ENCODE measurements around the gene CDKAL1.

Gene CDKAL1

GRCh38 chr6:21098744-21099143 is 564.5 kb downstream of the CDKAL1 start:
- DNase-seq = no peak
- no peak for TF ChIP-seq CTCF (IDR thresholded peaks at IDR 0.05; ENCODE audit: low read depth, low read length, missing control alignments)
- Histone ChIP-seq H3K27me3 (replicated peaks) (no peaks in the 10 kb centered on the region), H3K36me3 (replicated peaks) (no peaks in the 10 kb centered on the region), H3K27ac (no peak overlapping the region), H3K4me3 (ENCODE audit: low read depth, low read length) (no peak overlapping the region)
- in situ Hi-C loops (cut with HindIII; ENCODE audit: low pct_ligation_motif_present, low sequenced_read_pairs) = no loop called here

GRCh38 chr6:21099338-21100314 is 565.4 kb downstream of the CDKAL1 start:
- in situ Hi-C loops (cut with HindIII; ENCODE audit: low pct_ligation_motif_present, low sequenced_read_pairs) = no loop called here
- TF ChIP-seq CTCF (IDR thresholded peaks at IDR 0.05; ENCODE audit: low read depth, low read length, missing control alignments) = no peak
- H3K36me3 ChIP-seq (replicated peaks) = no peaks in the 10 kb centered on the region
- H3K4me3 ChIP-seq (ENCODE audit: low read depth, low read length) = no peak overlapping the region
- H3K27me3 ChIP-seq (replicated peaks) = no peaks in the 10 kb centered on the region
- H3K27ac ChIP-seq = no peak overlapping the region
- DNase-seq = no peak

GRCh38 chr6:21100991-21101390 is 566.7 kb downstream of the CDKAL1 start:
- no peak overlapping the region for H3K27ac ChIP-seq
- H3K27me3 ChIP-seq (replicated peaks) = no peaks in the 10 kb centered on the region
- H3K4me3 ChIP-seq (ENCODE audit: low read depth, low read length) = no peak overlapping the region
- TF ChIP-seq CTCF (IDR thresholded peaks at IDR 0.05; ENCODE audit: low read depth, low read length, missing control alignments) = no peak
- in situ Hi-C loops (cut with HindIII; ENCODE audit: low pct_ligation_motif_present, low sequenced_read_pairs) = no loop called here
- DNase-seq = no peak
- H3K36me3 ChIP-seq (replicated peaks) = no peaks in the 10 kb centered on the region

GRCh38 chr6:21101694-21102093 is 567.4 kb downstream of the CDKAL1 start:
- Histone ChIP-seq H3K4me3 (ENCODE audit: low read depth, low read length) (no peak overlapping the region), H3K27ac (no peak overlapping the region), H3K36me3 (replicated peaks) (no peaks in the 10 kb centered on the region), H3K27me3 (replicated peaks) (no peaks in the 10 kb centered on the region)
- in situ Hi-C loops (cut with HindIII; ENCODE audit: low pct_ligation_motif_present, low sequenced_read_pairs) = no loop called here
- DNase-seq = no peak
- TF ChIP-seq CTCF (IDR thresholded peaks at IDR 0.05; ENCODE audit: low read depth, low read length, missing control alignments) = no peak

GRCh38 chr6:21102201-21102600 is 567.9 kb downstream of the CDKAL1 start:
- in situ Hi-C loops (cut with HindIII; ENCODE audit: low pct_ligation_motif_present, low sequenced_read_pairs) = no loop called here
- H3K27ac ChIP-seq = no peak overlapping the region
- H3K27me3 ChIP-seq (replicated peaks) = no peaks in the 10 kb centered on the region
- no peak overlapping the region for H3K4me3 ChIP-seq (ENCODE audit: low read depth, low read length)
- no peak for DNase-seq
- H3K36me3 ChIP-seq (replicated peaks) = no peaks in the 10 kb centered on the region
- no peak for TF ChIP-seq CTCF (IDR thresholded peaks at IDR 0.05; ENCODE audit: low read depth, low read length, missing control alignments)

All from brain microvascular endothelial cell (primary cell).